Kidney epithelial cell (primary cell): Measurements from ENCODE around the gene LZTR1. TPM values are rescaled to one million over a fixed set of nuclear protein-coding genes. Genes with fewer than 3 reads are reported as not detected.

ENCODE experiments used
- DNase-seq: peaks from one replicate; pipeline ENCODE4 v3.0.0-alpha.2; 2010; ENCODE audit warnings: low read depth
- H3K27me3 ChIP-seq: 2 replicates; pipeline ENCODE4 v1.6.0; 2011; ENCODE audit warnings: low read length; ENCODE audit not compliant: control insufficient read depth, insufficient read depth
- H3K36me3 ChIP-seq: 2 replicates; pipeline ENCODE4 v1.5.1; 2011; ENCODE audit warnings: low read length; ENCODE audit not compliant: control insufficient read depth, insufficient read depth
- H3K4me3 ChIP-seq: 2 replicates; pipeline ENCODE4 v1.5.1; 2011; ENCODE audit warnings: low read depth, mild to moderate bottlenecking, control low read depth, low read length
- CTCF ChIP-seq: IDR thresholded peaks from 2 replicates; pipeline ENCODE4 v1.5.1; 2011; ENCODE audit warnings: mild to moderate bottlenecking, moderate library complexity, low read length, control low read depth, inconsistent platforms; ENCODE audit not compliant: insufficient read depth, poor library complexity, severe bottlenecking
- total RNA-seq: library from RNA; depleted of rRNA; stranded (reverse); fragments of >200 nt; gene quantifications from 2 replicates; pipeline ENCODE4 v1.2.3, GENCODE V29; 2015

Gene LZTR1
- total RNA-seq, 1 donor from 2014 or later = 45.2 TPM

GRCh38 chr22:21014726-21015465, 32.8 kb downstream of the LZTR1 start, which contains the start of gene P2RX6:
P2RX6 (plus strand) TSS chr22:21015165; CDS start chr22:21015175, 10 bp downstream.
- Histone ChIP-seq H3K36me3 (no peaks in the 10 kb centered on the region), H3K27me3 (no peaks in the 10 kb centered on the region), H3K4me3 (peak within 1 kb of the TSS; percentile 41)
- no peak for TF ChIP-seq CTCF
- DNase-seq = no peak

- Histone ChIP-seq H3K36me3 (no peaks in the 10 kb centered on the region), H3K27me3 (no peaks in the 10 kb centered on the region), H3K4me3 (no peak overlapping the region)
- no peak for DNase-seq
- no peak for TF ChIP-seq CTCF
Observed at GRCh38 chr22:21015466-21016006, 33.4 kb downstream of the LZTR1 start.

GRCh38 chr22:21016644-21017420, 34.7 kb downstream of the LZTR1 start:
- no peak overlapping the region for H3K4me3 ChIP-seq
- no peak for DNase-seq
- no peak for TF ChIP-seq CTCF
- no peaks in the 10 kb centered on the region for H3K27me3 ChIP-seq
- no peaks in the 10 kb centered on the region for H3K36me3 ChIP-seq

- DNase-seq = no peak
- no peak overlapping the region for H3K4me3 ChIP-seq
- no peaks in the 10 kb centered on the region for H3K36me3 ChIP-seq
- H3K27me3 ChIP-seq = no peaks in the 10 kb centered on the region
- no peak for TF ChIP-seq CTCF
Observed at GRCh38 chr22:21018314-21018713, 36.2 kb downstream of the LZTR1 start.

GRCh38 chr22:21020802-21021429, 38.8 kb downstream of the LZTR1 start:
- TF ChIP-seq CTCF = peak; percentile 23
- DNase-seq = no peak
- Histone ChIP-seq H3K36me3 (no peaks in the 10 kb centered on the region), H3K27me3 (peaks cover 1% of the 10 kb centered on the region), H3K4me3 (no peak overlapping the region)
